NCI-H2029 treated with DMSO at 0.1 percent for 48 hours (cell line): ENCODE measurements around the gene RAB12.
"Not testable (repeated sequence)": the region's sequence is repeated elsewhere in the genome, so short reads cannot be mapped to it uniquely, and the experiment has no call there.

Source experiments
- DNase-seq: peaks from one replicate; lab custom pipeline; 2025; lab: John Stamatoyannopoulos, UW

RAB12 gene

DNA sequence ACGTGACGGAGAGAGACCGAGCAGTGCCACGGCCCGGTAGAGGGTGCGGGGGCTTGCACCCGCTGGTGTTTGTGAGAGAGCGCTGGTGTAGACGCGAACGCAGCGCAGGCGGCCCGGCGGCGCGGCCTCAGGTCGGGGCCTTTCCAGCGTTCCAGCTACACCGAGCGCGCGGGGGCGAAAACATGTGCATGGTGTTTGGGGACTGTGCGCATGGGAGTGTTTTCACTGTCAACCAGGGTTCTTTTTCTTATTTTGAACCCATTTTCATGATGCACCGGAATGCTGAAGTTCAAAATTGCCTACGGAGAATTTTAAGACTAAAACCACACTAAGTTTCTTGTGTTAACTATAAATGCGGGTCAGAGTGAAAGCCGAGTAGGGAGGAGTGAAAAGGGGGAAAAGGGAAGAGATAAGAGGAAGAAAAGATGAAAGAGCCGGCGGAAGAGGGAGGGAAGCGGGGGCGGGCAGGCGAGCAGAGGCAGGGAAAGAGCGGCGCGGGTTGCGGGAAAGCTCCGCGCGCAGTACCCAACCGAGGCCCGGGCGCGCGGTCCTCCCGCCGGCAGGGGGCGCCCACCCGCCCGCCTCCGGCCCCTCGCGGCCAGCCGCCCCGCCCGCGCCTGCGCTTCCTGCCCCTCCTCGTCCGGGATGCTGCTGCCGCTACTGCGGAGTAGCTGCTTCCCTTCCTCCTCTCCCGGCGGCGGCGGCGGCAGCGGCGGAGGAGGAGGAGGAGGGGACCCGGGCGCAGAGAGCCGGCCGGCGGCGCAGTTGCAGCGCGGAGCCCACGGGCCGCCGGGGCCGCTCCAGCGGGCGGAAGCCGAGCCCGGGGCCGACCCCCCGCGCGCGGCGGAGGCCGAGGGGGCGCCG is at the start of gene RAB12:
Gene RAB12 (plus strand): TSS at position 643 of the 864 bp plus-strand sequence. CDS start 3 bp downstream, at position 646.
- peak; percentile 41 for DNase-seq

GRCh38 chr18:8559612-8560186 is 49.5 kb upstream of the RAB12 start:
- no peak for DNase-seq

DNA sequence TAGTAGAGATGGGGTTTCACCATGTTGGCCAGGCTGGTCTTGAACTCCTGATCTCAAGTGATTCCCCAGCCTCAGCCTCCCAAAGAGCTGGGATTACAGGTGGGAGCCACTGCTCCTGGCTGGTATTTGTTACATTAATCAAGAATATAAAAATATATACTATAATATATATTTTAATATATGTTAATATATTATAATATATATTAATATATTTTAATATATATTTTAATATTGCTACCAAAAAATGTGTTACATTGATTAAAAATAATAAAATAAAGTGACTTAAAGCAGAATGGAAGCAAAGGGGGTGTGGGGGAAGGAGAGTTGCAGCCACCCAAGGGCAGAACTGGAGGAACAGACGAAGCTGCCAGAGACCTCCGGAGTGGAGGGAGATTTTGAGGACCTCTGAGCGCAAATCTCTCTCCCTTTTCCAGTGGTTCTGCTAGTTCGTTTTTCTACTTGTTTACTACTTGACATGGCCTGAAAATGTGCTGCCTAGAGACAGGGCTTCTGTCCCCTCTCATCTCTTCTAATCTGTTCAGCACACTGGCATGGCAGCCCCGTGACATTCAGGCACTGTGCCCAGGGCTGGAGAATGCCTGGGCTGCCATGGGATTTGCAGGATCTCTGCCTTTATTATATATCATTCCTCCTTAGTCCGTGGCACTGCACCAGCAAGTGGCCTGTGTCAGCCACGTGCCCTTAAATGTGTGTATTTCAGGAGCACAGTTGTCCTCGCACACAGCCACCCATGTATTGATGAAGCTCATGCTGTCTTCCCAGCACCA is 47.9 kb upstream of the RAB12 start:
- DNase-seq = no peak

GRCh38 chr18:8562070-8562469 is 47.2 kb upstream of the RAB12 start:
- no peak for DNase-seq

DNA sequence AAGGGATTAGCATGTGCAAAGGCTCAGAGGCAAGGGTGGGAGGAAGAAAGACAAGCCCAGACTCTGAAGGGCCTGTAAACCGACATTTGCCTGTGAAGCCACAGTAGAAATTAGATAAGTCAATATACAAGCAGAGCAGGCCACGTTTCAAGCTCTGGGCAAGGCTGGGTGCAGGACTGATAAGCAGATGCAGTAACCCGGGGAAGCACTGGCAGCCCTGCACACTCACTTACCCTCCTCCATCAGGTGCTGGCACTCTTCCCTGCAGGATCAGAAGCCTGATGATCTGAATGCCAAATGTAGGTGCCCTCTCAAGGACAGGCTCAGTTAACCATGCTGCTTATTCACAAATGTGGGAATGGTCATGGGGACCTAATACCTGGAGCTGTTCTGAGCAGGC is 46.3 kb upstream of the RAB12 start:
- no peak for DNase-seq

DNA sequence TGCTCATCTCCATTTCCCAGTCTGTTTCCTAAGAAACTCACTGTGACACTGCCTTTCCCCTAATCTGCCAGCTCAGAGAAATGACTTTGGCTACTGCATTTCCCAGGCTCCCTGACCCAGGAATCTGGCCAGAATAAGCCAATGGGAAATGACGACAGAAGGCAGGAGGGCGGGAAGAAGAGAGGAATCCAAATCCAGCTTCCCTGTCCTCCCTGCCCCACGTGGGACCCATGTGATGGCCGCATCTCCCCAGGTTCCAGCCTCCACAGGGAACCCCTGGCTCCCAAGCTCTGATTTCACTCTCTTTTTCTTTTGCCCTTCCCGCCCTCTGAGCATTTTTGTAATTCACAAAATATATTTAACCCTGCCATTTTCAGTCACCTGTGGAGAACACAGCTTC is 37.8 kb upstream of the RAB12 start:
- DNase-seq = no peak

DNA sequence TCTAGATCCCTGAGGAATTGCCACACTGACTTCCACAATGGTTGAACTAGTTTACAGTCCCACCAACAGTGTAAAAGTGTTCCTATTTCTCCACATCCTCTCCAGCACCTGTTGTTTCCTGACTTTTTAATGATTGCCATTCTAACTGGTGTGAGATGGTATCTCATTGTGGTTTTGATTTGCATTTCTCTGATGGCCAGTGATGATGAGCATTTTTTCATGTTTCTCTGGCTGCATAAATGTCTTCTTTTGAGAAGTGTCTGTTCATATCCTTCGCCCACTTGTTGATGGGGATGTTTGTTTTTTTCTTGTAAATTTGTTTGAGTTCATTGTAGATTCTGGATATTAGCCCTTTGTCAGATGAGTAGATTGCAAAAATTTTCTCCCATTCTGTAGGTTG is 35.5 kb upstream of the RAB12 start:
- not testable (repeated sequence) for DNase-seq

DNA sequence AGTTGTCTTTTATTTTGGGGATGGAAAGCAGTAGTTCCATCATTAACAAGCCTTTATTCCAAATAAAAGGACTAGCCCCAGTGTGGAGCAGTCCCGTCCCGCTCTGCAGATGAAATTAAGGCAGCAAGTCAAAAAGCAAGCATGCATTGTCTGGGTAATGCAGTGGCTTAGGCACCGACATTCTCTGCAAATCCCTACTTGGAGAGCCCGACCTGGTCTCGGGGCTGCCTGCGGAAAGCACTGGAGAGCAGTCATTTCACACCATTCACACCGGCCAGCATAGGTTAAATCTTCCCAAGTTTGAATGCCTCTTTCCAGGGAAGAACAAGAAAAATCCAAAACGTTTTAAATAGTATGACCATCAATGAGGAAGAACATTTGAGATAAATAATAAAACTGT is 24.4 kb upstream of the RAB12 start:
- DNase-seq = no peak

GRCh38 chr18:8586941-8587340 is 22.3 kb upstream of the RAB12 start:
- no peak for DNase-seq

GRCh38 chr18:8595445-8595844 is 13.8 kb upstream of the RAB12 start:
- DNase-seq = no peak

DNA sequence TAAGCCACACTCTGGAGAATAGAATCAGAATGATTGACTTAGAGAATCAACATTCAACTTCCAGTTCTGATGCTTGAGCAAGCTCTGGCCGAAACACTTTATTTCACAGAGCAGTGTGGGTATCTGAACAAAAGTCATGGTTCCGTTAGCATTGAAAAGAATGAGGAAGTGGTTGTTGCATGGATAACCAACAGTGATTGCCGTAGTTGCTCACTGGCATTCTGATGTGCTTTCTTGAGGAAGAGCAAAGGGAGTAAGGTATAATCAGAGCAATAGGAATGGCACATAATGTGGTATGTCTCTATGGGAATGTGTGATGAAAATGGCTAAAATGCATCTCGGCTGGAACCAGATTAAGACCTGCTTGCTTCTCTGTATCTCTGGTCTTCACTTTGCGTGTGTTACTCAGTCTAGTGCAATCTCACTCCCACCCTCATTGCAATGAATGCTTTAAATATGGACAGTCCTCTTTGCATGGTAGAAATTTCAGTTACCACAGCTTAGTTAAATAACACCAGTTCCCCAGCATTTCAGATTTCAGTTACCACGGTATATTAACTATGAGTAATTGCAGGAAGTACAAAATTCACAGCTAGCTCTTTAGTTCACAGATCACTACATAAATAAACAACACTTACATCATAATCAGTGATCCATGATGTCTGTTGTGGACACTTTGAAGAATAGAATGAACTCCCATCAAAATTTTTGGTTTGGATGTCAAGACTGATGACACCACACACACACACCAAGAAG is 7.8 kb upstream of the RAB12 start:
- no peak for DNase-seq

- no peak for DNase-seq
These were observed 7.2 kb upstream of the RAB12 start for GRCh38 chr18:8602040-8602439.

DNA sequence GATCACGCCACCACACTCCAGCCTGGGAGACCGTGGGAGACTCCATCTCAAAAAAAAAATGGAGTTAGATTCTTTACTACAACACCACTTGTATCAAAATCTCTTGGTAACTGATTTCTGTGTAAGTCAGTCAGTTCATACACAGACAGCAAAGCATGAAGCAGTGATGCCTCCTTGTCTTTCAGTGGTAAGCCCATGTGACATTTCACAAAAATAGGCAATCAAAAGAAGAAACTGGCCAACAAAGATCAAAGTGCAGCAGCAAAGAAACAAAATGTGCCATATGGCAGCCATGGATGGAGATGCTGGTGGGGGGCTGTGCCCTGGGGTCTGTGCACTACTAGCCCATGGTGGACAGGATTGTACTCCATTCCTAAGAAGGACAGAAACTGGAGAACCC is 6.7 kb upstream of the RAB12 start:
- DNase-seq = no peak

- no peak for DNase-seq
These were observed 5.3 kb upstream of the RAB12 start for GRCh38 chr18:8603663-8604520.

GRCh38 chr18:8605974-8606373 is 3.3 kb upstream of the RAB12 start:
- no peak for DNase-seq

- DNase-seq = no peak
These were observed 1.2 kb upstream of the RAB12 start for GRCh38 chr18:8607776-8608742.

DNA sequence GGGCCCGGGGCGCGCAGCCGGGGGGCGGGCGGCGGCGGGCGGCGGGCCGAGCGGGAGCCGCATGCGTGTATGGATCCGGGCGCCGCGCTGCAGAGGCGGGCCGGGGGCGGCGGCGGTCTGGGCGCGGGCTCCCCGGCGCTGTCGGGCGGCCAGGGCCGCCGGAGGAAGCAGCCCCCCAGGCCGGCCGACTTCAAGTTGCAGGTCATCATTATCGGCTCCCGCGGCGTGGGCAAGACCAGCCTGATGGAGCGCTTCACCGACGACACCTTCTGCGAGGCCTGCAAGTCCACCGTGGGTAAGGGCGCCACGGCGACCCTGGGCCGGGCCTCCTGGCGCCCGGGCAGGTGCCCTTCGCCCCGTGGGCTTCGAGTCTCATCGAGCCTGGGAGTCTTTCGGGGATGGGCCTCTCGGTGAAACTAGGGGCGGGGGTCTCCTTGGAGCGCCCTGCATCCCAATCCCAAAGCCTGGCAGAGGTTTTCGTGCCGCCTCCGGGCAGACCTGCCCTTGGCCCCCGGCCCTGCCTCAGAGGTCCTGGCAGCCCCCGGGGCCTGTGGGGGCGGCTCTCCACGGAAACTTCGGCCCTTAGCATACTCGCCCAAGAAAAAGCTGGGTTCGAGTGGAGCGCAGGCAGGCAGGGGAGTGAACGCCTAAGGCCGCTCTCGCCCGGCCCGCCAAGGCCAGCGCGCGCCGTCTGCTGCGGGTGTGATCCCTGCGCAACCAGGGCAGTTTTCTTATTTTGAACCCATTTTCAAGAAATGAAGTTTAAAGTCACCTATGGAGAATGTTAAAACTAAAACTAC is 622 bp downstream of the RAB12 start:
- DNase-seq = no peak

- DNase-seq = no peak
These were observed 1.2 kb downstream of the RAB12 start for GRCh38 chr18:8610459-8610851.

GRCh38 chr18:8611916-8612576 is 2.8 kb downstream of the RAB12 start:
- no peak for DNase-seq
